ENCODE data around the gene MIB1. TPM values are rescaled to one million over a fixed set of nuclear protein-coding genes. Genes with fewer than 3 reads are reported as not detected.

MIB1 gene
- total RNA-seq, 2 donors from 2014 or later, result 39.0 to 47.8 TPM

GRCh38 chr18:21912339-21913239 lies 172.0 kb downstream of the MIB1 start:
- intact Hi-C loops (cut with DNase I), result loop anchor here in 1 of 2 donors (10.0 kb wide), 1 partner anchor 262 kb away; no protein-coding TSS in a partner anchor
- DNase-seq (ENCODE audit: low spot score), result no peak

DNA sequence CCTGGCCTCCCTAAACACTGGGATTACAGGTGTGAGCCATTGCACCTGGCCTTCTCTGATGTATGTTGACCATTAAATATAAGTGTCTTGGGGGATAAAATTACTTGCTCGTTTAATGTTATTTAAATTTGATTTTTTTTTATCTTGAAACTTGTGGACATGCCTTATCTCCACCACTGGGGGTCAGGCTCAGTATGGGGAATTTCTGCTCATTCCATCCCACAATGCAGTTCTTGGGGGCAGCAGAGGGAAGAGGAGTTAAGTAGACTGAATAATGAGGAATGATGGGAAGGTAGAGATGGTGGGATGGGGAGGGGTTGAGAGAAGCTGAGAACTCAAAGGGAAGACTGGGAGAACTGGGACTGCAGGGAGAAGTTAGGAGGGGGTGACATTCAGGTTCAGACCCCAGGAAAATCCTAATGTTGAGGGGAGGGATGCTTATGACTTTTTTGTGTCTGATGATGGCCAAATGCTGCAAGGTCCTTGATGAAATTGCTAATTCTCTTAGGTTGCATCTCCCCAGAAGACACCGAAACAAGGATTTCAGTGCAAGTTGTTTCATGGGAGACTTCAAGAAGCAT lies 174.2 kb downstream of the MIB1 start:
- DNase-seq (ENCODE audit: low spot score), result no peak
- intact Hi-C loops (cut with DNase I), result loop anchor here in 1 of 2 donors (10.0 kb wide), 1 partner anchor 260 kb away; no protein-coding TSS in a partner anchor

- no peak for DNase-seq (ENCODE audit: low spot score)
- intact Hi-C loops (cut with DNase I), result loop anchor here in 1 of 2 donors (10.0 kb wide), 1 partner anchor 259 kb away; no protein-coding TSS in a partner anchor
Observed at GRCh38 chr18:21915546-21915945, 175.0 kb downstream of the MIB1 start.

GRCh38 chr18:21916594-21916993 lies 176.0 kb downstream of the MIB1 start:
- DNase-seq (ENCODE audit: low spot score), result no peak
- intact Hi-C loops (cut with DNase I), result loop anchor here in 1 of 2 donors (10.0 kb wide), 1 partner anchor 258 kb away; no protein-coding TSS in a partner anchor

DNA sequence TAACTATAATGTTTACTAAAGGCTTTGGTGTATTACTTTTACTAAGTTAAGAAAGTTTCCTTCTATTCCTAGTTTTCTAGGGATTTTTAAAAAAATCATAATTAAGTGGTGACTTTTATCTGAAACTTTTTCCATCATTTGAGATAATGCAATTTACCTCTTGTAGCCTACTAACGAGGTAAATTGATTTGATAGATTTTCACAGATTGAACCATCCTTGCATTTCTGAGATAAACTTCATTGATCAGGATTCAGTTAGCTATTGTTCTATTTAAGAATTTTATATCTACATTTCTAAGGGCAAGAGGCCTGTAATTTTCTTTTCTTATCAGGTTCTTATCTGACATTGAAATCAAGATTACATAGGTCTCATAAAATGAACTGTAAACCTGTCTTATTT lies 178.1 kb downstream of the MIB1 start:
- intact Hi-C loops (cut with DNase I), result loop anchor here in 1 of 2 donors (1.0 to 10.0 kb wide), 2 partner anchors 31 to 256 kb away; no protein-coding TSS in a partner anchor

More for the DNA sequence above, 178.1 kb downstream of the MIB1 start:
- no peak for DNase-seq (ENCODE audit: low spot score)

Other genes with a start within 250 kb of the MIB1 start
- gene ESCO1, start 140.1 kb upstream of the MIB1 start, total RNA-seq, result 10 to 100 TPM; 13.7 to 16.6 TPM
- gene SNRPD1, start 128.5 kb upstream of the MIB1 start, total RNA-seq, result 10 to 100 TPM; 32.8 to 36.5 TPM
- gene ABHD3, start 36.0 kb upstream of the MIB1 start, total RNA-seq, result 10 to 100 TPM in 1 of 2 donors, 1 to 10 TPM in 1; 8.4 to 10.3 TPM

All from posterior vena cava (tissue), 2 donors.